GM15510 (cell line): Measurements from ENCODE around the gene LMF1.

Experiments
- POLR2A ChIP-seq: IDR thresholded peaks from 3 replicates; pipeline ENCODE4 v1.6.1; 2011; ENCODE audit warnings: borderline replicate concordance; ENCODE audit not compliant: insufficient read length; ENCODE audit errors: extremely low read depth

The LMF1 gene

DNA sequence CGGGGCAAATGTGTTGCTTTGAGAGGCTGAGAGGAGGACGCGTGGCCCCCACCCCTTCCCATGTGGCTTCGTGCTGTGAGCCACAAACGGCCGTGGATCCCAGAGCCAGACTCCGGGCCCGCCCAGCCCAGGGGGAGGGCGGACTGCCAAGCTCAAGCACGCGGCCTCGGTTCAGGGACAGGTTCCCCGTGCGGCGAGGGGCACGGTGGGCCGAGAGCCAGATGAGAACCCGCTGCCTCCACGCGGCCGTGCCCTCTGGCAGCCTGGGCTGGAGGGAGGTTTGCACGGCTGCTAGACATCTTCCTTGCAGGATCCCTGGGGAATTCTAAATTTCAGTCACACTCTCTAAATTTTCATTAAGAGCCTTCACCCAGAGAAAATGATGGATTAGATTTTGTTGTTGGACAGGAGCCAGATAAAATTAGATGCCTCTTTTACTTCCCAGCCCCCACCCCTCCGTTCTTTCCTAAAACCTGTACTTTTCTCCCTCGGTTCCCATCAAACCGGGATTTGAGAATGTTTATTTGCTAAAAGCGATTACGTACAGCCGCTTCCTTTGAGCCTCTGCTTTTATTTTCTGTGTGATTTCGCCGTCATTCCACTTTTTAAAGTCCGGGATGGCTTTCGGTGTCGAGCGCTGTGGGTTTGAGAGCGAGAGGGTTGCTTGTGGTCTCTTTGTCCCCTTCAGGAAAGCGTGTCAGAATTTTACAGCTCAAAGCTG, 145.3 kb downstream of the LMF1 start:
- TF ChIP-seq POLR2A: no peak

DNA sequence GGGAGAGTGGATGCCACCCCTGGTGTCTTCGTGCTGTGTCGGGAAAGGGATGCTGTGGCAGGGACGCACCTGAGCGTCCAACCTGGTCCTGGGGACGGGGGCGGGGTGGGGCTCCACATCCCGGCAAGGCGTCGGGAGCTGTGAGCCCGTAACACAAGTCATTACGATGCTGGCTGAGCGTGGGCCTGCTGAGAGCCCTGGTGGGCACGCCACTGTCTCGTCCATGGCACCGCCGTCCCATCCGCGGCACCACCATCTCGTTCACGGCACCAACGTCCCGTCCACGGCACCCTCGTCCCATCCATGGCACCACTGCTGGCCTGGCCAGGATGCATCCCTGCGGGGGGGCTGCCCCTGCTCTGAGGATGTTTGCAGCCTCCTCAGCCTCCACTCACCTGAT, 146.2 kb downstream of the LMF1 start:
- no peak for TF ChIP-seq POLR2A

DNA sequence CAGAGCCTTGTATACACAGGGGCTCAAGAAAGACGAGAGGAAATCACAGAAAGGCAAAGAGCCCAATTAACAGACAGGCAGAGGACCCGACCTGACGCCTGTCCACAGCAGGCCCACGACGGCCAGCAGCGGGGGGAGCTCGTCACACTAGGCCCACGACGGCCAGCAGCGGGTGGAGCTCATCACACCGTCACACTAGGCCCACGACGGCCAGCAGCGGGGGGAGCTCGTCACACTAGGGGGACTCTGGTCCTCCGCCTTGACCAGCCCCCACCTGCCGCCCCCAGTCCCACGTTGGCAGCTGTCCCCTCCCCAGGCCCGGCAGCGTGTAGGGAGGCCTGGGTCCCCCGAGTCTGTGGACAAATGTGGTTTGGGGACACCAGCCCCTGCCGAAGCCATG, 146.6 kb downstream of the LMF1 start:
- no peak for TF ChIP-seq POLR2A

DNA sequence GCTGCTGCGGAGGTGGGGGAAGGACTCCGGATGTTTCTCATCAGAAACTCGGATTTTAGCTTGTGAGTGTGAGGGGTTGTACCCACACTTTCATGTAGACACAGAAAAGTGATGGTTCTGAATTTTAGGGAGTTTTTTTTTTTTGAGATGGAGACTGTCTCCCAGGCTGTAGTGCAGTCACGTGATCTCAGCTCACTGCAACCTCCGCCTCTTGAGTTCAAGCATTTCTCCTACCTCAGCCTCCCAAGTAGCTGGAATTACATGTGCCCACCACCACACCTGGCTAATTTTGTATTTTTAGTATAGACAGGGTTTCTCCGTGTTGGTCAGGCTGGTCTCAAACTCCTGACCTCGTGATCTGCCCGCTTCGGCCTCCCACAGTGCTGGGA, 147.9 kb downstream of the LMF1 start:
- TF ChIP-seq POLR2A: no peak

DNA sequence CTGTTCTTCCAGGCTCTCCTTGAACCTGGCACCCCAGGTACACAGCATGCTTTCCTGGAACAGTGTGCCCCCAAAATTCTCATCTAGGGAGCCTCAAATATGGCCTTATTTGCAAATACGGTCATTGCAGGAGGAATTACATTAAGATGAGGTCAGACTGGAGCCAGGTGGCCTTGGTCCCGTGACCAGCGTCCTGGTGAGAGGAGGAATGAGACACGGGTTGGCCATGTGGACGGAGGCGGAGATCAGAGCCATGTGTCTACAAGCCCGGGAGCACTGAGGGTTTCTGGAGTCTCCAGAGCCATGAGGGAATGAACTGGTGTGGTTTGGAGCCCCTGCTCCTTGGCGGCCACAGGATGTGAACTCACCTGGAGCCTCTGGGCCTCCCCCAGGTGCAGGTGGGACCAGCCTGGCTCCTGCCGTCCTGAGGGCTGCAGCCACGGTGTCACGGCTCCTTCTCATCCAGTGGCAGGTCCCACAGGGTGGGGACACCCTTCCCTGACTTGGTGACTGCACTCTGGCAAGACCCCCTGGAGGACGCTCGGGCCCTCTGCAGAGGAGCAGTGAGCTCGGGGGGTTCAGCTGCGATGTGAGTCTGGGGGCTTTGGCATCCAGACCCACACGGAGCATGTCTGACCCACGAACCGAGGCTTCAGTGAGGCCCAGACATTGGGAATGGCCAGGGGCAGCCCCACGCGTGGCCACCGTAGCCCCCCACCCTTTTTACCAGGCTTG, 148.4 kb downstream of the LMF1 start:
- TF ChIP-seq POLR2A: no peak

DNA sequence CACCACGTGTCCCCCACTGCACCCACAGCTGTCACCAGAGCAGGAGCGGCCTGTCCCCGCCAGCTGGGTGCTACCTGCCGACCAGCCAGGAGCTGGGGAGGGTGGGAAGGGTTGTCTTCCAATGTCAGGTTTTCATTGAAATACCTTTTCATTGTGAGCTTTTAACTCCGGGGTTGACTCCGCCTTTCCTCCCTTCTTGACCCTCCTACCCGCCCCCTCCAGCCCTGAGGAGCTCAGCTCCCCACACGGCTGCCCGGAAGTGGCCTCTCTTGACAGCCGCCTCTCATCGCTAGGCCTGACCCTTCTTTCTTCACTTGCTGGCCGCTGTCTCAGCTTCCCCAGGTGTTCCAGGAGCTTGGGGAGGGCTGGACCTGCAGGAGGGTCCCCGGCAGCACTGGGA, 149.0 kb downstream of the LMF1 start:
- TF ChIP-seq POLR2A: no peak

DNA sequence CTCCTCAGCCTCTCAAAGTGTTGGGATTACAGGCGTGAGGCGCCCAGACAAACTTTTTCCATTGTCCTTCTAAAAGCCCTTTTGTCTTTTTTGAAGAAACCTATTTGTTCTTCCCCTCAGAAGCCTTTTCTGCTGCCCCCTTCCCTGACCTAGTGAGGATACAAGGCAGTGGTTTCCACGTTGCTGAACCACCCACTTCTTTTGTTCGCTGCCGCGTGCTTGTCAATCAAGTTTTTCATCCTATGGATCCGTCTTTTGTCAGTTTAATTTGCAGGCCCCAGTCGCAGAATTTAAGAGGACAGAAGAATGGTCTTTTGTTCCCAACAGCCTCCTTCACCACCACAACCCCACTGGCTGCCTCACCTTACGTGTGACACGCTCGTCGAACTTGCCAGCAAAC, 150.0 kb downstream of the LMF1 start:
- no peak for TF ChIP-seq POLR2A

DNA sequence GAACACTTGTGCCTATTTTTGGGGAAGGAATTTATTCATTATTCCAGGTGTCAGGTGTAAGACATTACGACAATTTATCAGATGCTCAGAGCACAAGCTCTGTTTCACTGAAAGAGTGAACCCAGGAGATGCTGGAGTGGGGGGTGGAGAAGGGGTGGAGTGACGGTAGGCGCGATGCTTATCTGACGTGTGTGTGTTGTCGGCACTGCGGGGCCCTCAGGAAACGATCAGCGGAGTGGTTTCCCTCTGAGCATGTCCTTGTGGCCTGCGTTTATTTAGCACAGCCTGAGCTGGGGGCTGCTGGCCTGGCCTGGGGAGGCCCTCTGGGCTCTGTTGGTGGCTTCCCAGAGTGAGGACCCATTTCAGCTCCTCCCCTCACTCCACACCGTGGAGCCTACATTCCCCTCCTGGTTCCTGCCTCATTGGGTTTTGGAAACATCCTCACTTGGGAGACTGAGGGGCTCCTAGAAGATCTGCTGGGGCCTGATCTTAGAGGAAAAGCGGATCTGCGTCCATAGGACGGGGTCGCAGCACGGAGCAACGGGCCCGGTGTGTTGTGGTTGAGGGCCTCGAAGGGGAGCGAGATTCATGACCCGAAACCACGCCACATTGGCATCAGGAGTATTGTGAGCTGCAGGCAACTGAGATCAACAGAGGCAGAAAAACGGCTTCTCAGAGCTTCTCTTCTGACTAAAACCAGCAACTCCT, 151.3 kb downstream of the LMF1 start:
- no peak for TF ChIP-seq POLR2A

DNA sequence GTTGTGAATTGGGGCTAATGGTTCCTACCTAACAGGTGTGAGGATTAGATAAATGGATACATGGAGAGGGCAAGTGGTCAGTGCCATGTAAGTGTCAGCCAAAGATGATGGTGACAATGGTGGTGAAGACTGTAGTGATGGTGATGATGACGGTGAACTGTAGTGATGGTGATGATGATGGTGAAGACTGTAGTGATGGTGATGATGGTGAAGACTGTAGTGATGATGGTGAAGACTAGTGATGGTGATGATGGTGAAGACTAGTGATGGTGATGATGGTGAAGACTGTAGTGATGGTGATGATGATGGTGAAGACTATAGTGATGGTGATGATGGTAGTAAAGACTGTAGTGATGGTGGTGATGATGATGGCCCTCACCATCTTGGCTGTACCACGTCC, 152.2 kb downstream of the LMF1 start:
- no peak for TF ChIP-seq POLR2A

DNA sequence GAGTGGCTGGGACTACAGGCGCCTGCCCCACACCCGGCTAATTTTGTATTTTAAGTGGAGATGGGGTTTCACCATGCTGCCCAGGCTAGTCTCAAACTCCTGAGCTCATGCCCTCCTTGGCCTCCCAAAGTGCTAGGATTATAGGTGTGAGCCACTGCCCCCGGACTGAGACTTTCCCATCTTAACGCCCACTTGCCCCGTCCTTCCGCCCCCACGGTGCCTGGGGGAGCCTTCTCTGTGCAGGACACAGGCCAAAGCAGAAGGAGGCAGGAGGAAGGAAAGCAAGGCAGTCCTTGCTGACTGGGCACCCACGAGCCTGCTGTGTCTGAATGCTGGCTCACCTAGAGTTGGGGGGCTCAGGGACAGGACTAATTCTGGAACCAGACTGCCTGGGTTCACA, 152.7 kb downstream of the LMF1 start:
- no peak for TF ChIP-seq POLR2A

DNA sequence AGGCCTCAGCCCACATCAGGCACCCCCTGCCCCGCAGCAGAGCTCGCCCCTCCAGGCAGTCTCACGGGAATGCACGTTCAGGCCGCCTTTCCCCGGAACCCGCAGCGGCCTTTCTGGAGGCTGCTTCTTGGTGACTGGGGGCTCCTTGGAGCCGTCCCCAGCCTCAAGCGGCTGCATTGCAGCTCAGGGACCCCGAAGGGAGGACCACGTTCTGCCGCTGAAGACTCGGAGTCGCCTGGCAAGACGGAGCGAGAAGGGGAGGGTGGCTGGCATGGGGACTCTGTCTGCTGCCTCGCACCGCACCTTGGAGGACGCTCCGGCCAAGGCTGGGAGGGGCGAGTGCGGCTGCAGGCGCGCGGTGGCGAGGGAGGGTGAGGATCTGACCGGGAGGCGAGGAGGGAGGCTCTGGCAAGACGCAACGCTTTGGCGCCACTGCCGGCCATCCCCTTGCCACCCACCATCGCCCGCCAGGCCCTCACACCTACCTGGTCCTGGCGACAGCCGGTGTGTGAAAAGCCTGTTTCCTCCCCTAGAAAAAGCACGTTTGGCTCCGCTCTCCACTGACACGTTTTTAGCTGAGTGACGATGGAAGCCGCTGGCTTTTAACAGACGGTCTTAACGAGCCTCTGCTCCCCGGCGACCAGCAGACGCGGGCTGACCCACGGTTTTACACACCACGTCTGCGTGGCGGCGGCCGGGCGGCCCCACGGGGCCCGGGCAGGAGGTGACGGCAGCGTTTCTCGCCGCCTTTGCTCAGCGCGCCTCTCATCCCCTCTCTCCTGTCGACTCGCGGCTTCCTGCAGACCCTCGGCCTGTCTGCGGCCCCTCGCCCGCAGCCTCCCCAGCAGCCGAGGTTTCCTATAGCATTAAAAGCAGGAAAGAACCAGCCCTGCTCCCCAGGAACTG, 153.5 kb downstream of the LMF1 start:
- TF ChIP-seq POLR2A: no peak

DNA sequence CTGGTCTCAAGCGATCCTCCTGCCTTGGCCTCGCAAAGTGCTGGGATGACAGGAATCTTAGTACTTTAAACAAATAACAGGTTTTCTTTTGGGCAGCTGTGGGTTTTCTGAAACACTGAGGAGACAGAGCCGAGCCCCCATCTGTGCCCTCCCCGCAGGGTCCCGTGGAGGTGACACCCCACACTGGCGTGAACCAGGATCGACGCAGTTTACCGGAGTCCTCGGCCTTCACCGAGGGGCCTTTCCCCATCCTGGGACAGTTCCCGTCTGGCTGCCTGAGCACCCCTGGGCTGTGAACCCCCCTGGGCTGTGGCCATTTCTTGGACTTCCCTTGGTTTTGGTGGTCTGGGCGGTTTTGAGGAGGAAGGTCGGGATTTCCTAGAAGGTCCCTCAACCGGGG, 154.9 kb downstream of the LMF1 start:
- no peak for TF ChIP-seq POLR2A

DNA sequence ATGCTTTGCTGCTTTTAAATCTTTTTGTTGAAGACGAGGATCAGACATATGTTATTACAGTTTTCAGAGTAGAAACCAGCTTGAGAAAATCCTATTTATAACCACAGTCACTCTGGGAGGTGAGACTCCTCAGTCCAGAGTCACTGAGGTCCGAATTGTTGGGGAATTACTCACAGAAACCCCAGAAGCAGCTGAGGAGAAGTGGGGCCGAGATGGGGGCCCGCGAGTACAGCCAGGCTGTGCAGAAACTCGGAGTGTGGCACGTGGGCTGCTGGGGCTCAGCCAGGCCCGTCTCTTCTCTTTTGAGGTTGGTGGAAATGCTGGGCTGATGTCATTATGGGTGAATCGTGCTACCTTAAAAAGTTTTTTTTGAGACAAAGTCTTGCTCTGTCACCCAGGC, 155.8 kb downstream of the LMF1 start:
- TF ChIP-seq POLR2A: no peak

DNA sequence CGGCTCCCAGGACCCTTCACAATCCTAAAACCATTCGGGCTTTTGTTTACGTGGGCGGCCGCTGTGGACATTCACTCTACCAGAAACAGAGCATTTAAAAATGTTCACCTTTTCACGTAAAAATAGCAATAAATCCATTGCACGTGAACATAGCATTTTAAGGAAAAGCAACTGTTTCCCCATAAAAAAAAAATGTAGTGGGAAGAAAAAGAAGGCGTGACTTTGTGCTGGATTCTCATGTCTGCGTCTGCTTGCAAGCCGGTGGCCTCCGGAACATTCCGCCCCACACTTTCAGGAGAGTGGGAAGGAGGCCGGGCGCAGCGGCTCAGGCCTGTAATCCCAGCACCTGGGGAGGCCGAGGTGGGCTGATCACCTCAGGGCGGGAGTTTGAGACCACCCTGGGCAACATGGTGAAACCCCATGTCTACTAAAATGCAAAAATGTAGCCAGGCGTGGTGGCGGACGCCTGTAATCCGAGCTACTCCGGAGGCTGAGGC, 156.8 kb downstream of the LMF1 start:
- no peak for TF ChIP-seq POLR2A
